ENCODE results near the gene NPY.
"Not testable (repeated sequence)": the region's sequence is repeated elsewhere in the genome, so short reads cannot be mapped to it uniquely, and the experiment has no call there.

The NPY gene

DNA sequence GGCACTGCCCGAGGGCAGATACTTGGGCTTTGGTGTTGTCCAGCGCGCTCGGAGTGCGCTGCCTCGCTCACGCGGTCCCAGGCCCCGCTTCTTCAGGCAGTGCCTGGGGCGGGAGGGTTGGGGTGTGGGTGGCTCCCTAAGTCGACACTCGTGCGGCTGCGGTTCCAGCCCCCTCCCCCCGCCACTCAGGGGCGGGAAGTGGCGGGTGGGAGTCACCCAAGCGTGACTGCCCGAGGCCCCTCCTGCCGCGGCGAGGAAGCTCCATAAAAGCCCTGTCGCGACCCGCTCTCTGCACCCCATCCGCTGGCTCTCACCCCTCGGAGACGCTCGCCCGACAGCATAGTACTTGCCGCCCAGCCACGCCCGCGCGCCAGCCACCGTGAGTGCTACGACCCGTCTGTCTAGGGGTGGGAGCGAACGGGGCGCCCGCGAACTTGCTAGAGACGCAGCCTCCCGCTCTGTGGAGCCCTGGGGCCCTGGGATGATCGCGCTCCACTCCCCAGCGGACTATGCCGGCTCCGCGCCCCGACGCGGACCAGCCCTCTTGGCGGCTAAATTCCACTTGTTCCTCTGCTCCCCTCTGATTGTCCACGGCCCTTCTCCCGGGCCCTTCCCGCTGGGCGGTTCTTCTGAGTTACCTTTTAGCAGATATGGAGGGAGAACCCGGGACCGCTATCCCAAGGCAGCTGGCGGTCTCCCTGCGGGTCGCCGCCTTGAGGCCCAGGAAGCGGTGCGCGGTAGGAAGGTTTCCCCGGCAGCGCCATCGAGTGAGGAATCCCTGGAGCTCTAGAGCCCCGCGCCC lies at the start of gene NPY:
TSS of gene NPY (plus strand) at position 294 of the 802 bp plus-strand sequence. CDS start 1,051 bp downstream, outside the sequence.
- no peak for DNase-seq

DNA sequence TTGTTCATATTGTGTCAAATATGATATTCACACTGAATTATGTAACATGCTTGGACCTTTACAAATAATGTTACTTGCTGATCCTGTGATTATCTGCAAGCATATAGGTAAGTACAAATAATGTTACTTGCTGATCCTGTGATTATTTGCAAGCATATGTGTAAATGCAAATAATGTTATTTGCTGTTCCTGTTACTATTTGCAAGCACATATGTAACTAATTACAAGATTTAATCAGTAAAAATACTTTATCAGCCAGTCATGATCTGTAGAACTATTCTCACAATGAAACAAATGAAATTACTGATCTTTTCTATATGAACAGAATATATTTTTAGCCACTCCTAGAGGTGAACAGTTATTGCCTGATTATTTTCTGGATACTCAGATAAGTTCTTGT lies 44.7 kb upstream of the NPY start:
- no peak for DNase-seq

GRCh38 chr7:24241206-24241605 lies 42.8 kb upstream of the NPY start:
- no peak for DNase-seq

- no peak for DNase-seq
These were observed 39.4 kb upstream of the NPY start for GRCh38 chr7:24244554-24244953.

GRCh38 chr7:24245362-24245761 lies 38.6 kb upstream of the NPY start:
- no peak for DNase-seq

- DNase-seq = no peak
These were observed 34.7 kb upstream of the NPY start for GRCh38 chr7:24249266-24249665.

GRCh38 chr7:24251568-24251967 lies 32.4 kb upstream of the NPY start:
- DNase-seq = no peak

DNA sequence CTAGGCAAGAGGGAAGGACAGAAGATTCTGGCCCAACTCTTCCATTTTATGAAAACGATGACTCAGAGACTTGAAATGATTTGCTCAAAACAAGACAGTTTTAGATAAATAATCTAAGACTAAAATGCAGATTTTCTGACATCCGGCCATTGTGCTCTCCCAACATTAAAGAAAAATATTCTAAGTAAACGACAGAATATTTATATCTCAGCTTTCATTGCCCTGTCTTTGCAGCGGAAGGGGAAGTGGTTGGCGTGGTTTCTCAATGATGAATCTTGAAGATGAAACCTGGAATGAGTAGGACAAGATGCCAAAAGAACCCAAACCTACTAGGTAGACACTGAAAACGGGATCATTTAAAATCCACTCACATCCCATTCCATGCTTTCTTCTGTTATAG lies 28.9 kb upstream of the NPY start:
- DNase-seq = no peak

- DNase-seq = not testable (repeated sequence)
These were observed 25.7 kb upstream of the NPY start for GRCh38 chr7:24258324-24258723.

GRCh38 chr7:24271938-24272337 lies 12.1 kb upstream of the NPY start:
- DNase-seq = no peak

- DNase-seq = no peak
These were observed 4.5 kb upstream of the NPY start for GRCh38 chr7:24279512-24279911.

DNA sequence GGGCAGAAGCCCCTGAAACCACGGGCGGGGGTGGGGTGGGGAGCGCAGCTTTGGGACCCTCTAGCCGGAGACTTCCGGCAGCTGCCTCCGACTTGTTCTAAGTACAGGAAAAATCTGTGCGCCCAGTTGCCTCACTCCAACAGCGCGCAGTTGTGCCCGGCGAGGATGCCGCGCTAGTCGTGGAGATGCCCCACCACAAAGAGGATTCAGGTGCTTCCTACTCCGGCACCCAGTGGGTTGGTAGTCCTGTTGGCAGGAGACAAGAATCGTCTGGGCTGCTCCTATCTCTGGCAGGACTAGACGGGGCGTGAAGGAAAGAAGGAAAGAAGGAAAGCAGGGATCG lies 465 bp upstream of the NPY start:
- DNase-seq = no peak

GRCh38 chr7:24284699-24285506 lies 913 bp downstream of the NPY start:
- DNase-seq = no peak

GRCh38 chr7:24290004-24290641 lies 6.1 kb downstream of the NPY start:
- DNase-seq = peak; percentile 10

DNA sequence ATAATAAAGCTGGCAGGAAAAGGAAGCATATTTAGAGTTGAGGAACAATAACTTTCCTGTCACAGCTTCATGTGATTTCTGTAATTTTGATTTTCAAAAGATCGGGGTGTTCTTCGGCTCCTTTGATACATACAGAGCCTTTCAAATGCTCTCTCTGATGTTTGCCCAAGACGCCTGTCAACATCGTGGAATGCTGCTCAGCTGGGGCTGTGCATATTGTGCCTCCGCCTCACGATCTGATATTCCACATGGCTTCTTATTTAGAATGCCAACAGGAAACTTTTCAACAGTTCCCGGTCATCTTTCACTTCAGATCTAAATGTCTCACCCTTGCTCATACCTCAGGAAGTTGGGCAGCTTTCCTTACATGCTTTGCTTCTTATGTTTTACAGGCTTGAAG lies 7.3 kb downstream of the NPY start:
- DNase-seq = no peak

DNA sequence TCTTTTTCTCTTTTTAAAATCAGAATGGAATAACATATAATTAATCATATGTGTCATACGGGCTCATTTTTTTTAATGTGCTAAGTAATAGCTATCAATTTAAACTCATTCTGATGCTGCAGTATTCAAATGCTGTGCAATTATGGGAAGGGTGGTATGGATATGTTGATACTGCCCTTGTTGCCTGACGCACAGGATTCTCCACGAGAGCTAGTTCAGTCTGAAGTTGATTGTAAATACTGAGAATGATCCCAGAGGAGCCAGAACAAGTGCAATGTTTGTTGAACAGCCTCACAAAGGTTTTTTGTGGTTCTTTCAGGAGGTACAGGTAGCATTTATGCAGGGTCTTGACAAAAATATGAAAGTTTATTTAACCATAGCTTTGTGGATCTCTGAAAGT lies 13.4 kb downstream of the NPY start:
- no peak for DNase-seq

DNA sequence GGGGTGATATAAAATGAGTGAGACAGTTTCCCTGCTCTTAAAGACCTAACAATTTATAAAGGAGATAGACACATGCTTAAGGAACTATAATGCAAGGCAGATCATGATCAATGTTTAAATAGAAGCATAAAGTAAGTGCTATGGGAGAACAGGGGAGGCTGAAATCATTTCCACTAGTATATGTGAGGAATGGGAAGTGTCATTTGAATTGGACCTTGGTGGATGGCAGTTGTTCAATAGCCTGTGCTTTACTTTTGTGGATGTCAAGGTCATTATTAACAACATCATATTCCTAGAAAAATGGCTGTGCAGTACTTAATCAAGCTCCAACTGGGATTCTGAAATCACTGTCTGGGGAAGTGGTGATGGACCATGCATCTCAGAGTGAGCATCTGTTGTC lies 14.7 kb downstream of the NPY start:
- no peak for DNase-seq

- no peak for DNase-seq
These were observed 15.2 kb downstream of the NPY start for GRCh38 chr7:24299192-24299591.

DNA sequence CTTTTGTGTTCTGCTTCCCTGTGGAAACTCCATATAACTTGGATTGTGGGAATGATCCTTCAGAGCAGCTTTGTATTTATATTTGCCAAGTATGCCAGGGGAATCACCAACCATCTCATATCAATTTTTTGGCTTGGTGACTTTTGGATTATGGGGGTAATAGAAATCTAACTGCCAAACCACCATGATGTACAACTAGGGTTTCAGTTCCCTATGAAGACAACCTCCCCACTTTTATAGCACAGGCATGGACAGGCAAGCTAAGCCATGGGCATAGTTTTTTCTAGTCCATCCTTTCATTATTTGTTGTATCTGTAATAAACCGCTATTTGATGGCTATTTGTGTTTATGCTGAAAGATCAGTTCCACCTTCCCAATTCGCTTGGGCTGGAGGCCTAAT lies 17.7 kb downstream of the NPY start:
- DNase-seq = no peak

DNA sequence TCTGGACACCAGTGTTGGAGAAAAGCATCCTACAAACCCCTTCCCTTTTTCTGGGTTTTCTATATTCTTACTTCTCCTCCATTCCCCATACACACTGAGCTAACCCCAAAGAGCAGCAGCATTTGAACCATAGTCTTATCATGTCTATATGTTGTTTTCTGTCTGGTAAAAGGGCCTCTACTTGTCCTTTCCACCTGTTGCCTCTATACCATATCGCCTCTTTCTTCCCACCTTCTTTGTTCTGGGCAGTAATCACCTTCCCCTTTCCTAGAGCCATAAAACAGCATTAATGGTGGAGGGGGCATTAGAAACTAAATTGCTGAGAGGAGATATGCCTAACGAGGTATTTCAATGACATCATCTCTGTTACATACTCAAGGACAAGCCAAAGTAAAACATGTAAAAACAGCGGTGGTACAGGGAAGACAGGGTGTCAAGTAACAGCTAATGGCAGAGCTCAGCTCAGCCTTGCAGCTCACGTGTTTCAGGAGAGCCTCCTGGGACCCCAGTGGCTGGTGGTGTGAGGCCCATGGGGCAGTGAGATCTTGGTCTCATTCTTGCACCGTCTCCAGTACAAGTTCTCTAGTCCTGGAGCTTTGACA lies 20.6 kb downstream of the NPY start:
- DNase-seq = no peak

DNA sequence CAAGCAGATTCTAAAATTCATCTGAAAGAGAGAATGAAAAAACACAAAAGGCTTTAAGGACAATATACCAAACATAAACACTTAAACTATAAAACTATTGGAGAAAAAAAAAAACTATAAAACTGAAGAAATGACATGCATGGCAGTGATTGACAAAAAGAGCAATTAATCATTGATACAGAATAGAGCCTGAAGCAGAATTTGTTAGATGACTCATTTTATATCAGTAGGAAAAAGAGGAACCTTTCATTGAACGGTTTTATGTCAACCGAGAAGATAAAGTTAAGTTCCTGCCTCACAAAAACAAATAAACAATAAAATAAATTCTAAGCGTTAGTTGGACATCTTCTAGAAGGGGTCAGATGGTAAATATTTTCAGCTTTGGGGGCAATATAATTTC lies 23.3 kb downstream of the NPY start:
- DNase-seq = no peak

DNA sequence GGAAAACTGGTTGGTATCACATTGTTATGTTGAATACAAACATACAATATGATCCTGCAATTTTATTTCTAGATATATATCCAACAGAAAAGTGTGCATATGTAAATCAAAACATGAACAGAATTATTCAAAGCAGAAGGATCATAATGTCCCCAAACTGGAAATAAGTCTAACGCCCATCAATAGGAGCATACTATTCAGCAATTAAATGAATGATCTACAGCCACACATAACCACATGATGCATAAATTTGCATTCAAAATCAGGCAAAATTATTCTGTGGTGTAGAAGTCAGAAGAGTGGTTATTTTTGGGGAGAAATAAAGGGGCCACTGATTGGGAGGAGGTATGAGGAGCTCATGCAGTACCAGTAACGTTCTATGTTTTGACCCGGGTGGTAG lies 28.6 kb downstream of the NPY start:
- no peak for DNase-seq

DNA sequence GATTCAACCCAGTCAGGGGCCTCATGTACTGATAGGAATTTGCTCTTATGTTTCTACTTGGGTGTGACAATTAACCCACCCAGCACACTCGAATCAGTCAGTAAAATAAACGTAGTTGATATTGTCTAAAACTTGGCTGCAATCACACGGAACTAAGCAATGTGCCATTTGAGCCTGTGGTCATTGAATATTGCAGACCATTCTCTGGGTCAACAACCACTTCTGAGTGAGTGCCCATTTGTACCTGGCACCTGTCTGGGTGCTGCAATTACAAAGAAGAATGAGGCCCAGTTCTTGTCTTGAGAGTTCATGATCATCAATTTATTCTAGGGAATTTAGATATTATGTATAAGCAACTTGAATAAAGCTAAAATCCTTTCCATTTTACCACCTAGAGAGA lies 29.8 kb downstream of the NPY start:
- no peak for DNase-seq

- DNase-seq = no peak
These were observed 32.4 kb downstream of the NPY start for GRCh38 chr7:24316340-24316739.

All from fibroblast of upper back skin (primary cell).